Nephron (organoid): ENCODE results near the gene TBC1D25.

ENCODE experiments used
- H3K27ac Mint-ChIP-seq, 3 experiments: 2 replicates each; pipeline ENCODE4 v1.8.0; 2020; ENCODE audit warnings: mixed read lengths in 3 of 3, mild to moderate bottlenecking in 2 of 3, moderate library complexity in 1 of 3
- H3K27me3 Mint-ChIP-seq: 2 replicates; pipeline ENCODE4 v1.8.0; 2021; ENCODE audit warnings: low read depth, mild to moderate bottlenecking, moderate library complexity, mixed read lengths
- H3K36me3 Mint-ChIP-seq: 2 replicates; pipeline ENCODE4 v1.8.0; 2020; ENCODE audit warnings: low read depth, mixed read lengths
- H3K4me1 Mint-ChIP-seq: 2 replicates; pipeline ENCODE4 v1.8.0; 2020; ENCODE audit warnings: mixed read lengths
- H3K4me3 Mint-ChIP-seq, 3 experiments: 2 replicates each; pipeline ENCODE4 v1.8.0; 2020; ENCODE audit warnings: mild to moderate bottlenecking in 3 of 3, mixed read lengths in 3 of 3, moderate library complexity in 2 of 3
- H3K9me3 Mint-ChIP-seq: 2 replicates; pipeline ENCODE4 v1.8.0; 2020; ENCODE audit warnings: mixed read lengths
- CTCF ChIP-seq, 3 experiments: fragments of 200-600 bp; sonication (generic); IDR thresholded peaks; one replicate each; pipeline ENCODE4 v1.5.0; 2021; ENCODE audit warnings: antibody characterized with exemption in 3 of 3; ENCODE audit not compliant: unreplicated experiment in 3 of 3

The TBC1D25 gene

GRCh38 chrX:48598614-48599013, 59.1 kb downstream of the TBC1D25 start:
- Mint-ChIP-seq H3K36me3 (peaks cover 28% of the 10 kb centered on the region), H3K4me1 (peaks cover 11% of the 10 kb centered on the region), H3K27ac (peak overlapping the region; percentile 99 to 100 (median 100)), H3K9me3 (peaks cover 7% of the 10 kb centered on the region), H3K4me3 (peak overlapping the region; percentile 95 to 98 (median 97)), H3K27me3 (no peaks in the 10 kb centered on the region)
- TF ChIP-seq CTCF (IDR thresholded peaks at IDR 0.05; ENCODE audit: unreplicated experiment in 3 of 3): no peak

GRCh38 chrX:48599341-48599740, 59.8 kb downstream of the TBC1D25 start:
- H3K4me1 Mint-ChIP-seq: peaks cover 11% of the 10 kb centered on the region
- TF ChIP-seq CTCF (IDR thresholded peaks at IDR 0.05; ENCODE audit: unreplicated experiment in 3 of 3): no peak
- no peaks in the 10 kb centered on the region for H3K27me3 Mint-ChIP-seq
- H3K27ac Mint-ChIP-seq: no peak overlapping the region
- peaks cover 7% of the 10 kb centered on the region for H3K9me3 Mint-ChIP-seq
- peaks cover 31% of the 10 kb centered on the region for H3K36me3 Mint-ChIP-seq
- no peak overlapping the region for H3K4me3 Mint-ChIP-seq

GRCh38 chrX:48600226-48600625, 60.7 kb downstream of the TBC1D25 start:
- peaks cover 8% of the 10 kb centered on the region for H3K9me3 Mint-ChIP-seq
- no peaks in the 10 kb centered on the region for H3K27me3 Mint-ChIP-seq
- H3K4me1 Mint-ChIP-seq: peaks cover 11% of the 10 kb centered on the region
- no peak for TF ChIP-seq CTCF (IDR thresholded peaks at IDR 0.05; ENCODE audit: unreplicated experiment in 3 of 3)
- H3K36me3 Mint-ChIP-seq: peaks cover 36% of the 10 kb centered on the region
- H3K4me3 Mint-ChIP-seq: no peak overlapping the region
- no peak overlapping the region for H3K27ac Mint-ChIP-seq

- H3K4me1 Mint-ChIP-seq: peaks cover 11% of the 10 kb centered on the region
- no peaks in the 10 kb centered on the region for H3K27me3 Mint-ChIP-seq
- no peak overlapping the region for H3K27ac Mint-ChIP-seq
- peaks cover 45% of the 10 kb centered on the region for H3K36me3 Mint-ChIP-seq
- TF ChIP-seq CTCF (IDR thresholded peaks at IDR 0.05; ENCODE audit: unreplicated experiment in 3 of 3): no peak
- H3K9me3 Mint-ChIP-seq: peaks cover 11% of the 10 kb centered on the region
- H3K4me3 Mint-ChIP-seq: no peak overlapping the region
Measured at GRCh38 chrX:48601741-48602394, 62.4 kb downstream of the TBC1D25 start.

- Mint-ChIP-seq H3K27ac (no peak overlapping the region), H3K36me3 (peaks cover 35% of the 10 kb centered on the region), H3K4me3 (no peak overlapping the region), H3K4me1 (no peaks in the 10 kb centered on the region), H3K27me3 (no peaks in the 10 kb centered on the region), H3K9me3 (peaks cover 7% of the 10 kb centered on the region)
- TF ChIP-seq CTCF (IDR thresholded peaks at IDR 0.05; ENCODE audit: unreplicated experiment in 3 of 3): no peak
Measured at GRCh38 chrX:48604701-48605100, 65.2 kb downstream of the TBC1D25 start.

- Mint-ChIP-seq H3K4me1 (no peaks in the 10 kb centered on the region), H3K9me3 (peaks cover 7% of the 10 kb centered on the region), H3K4me3 (no peak overlapping the region), H3K27ac (peak overlapping the region in 1 of 3 experiments; percentile 62), H3K27me3 (no peaks in the 10 kb centered on the region), H3K36me3 (peaks cover 30% of the 10 kb centered on the region)
- no peak for TF ChIP-seq CTCF (IDR thresholded peaks at IDR 0.05; ENCODE audit: unreplicated experiment in 3 of 3)
Measured at GRCh38 chrX:48606091-48606490, 66.6 kb downstream of the TBC1D25 start.
